ENCODE measurements around the gene S100A7A. TPM values are rescaled to one million over a fixed set of nuclear protein-coding genes. Genes with fewer than 3 reads are reported as not detected.

Gene S100A7A
- total RNA-seq, 6 experiments from 2014 or later = not detected

DNA sequence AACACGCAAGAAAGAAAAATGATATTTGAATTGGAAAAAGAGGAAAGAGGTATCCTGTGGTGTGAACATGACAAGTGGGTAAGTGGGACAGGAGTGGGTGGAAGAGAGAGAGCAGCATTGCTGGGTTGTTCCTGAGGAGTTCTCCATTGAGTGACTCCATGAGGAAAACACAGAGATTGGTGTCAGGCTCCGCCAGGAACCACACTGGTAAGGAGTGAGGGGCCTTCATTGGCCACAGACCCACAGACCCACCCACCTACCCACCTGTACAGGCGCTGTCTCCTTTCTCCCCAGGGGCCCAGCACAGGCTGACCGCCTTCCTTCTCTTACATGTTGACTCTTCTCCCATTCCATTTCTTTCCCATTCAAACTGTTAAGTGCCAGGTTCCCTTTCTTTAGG, 20.9 kb downstream of the S100A7A start:
- peaks cover 36% of the 10 kb centered on the region for H3K27me3 Mint-ChIP-seq (ENCODE audit: insufficient read depth)
- no peak overlapping the region for H3K27ac Mint-ChIP-seq
- no peaks in the 10 kb centered on the region for H3K4me1 Mint-ChIP-seq (ENCODE audit: low read depth)
- TF ChIP-seq, protein P1, sequence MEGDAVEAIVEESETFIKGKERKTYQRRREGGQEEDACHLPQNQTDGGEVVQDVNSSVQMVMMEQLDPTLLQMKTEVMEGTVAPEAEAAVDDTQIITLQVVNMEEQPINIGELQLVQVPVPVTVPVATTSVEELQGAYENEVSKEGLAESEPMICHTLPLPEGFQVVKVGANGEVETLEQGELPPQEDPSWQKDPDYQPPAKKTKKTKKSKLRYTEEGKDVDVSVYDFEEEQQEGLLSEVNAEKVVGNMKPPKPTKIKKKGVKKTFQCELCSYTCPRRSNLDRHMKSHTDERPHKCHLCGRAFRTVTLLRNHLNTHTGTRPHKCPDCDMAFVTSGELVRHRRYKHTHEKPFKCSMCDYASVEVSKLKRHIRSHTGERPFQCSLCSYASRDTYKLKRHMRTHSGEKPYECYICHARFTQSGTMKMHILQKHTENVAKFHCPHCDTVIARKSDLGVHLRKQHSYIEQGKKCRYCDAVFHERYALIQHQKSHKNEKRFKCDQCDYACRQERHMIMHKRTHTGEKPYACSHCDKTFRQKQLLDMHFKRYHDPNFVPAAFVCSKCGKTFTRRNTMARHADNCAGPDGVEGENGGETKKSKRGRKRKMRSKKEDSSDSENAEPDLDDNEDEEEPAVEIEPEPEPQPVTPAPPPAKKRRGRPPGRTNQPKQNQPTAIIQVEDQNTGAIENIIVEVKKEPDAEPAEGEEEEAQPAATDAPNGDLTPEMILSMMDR (IDR thresholded peaks at IDR 0.05) = no peak
- no peaks in the 10 kb centered on the region for H3K36me3 Mint-ChIP-seq (ENCODE audit: low read depth)
- no peak overlapping the region for H3K4me3 Mint-ChIP-seq
- H3K9me3 Mint-ChIP-seq = no peaks in the 10 kb centered on the region
- no peak for DNase-seq

DNA sequence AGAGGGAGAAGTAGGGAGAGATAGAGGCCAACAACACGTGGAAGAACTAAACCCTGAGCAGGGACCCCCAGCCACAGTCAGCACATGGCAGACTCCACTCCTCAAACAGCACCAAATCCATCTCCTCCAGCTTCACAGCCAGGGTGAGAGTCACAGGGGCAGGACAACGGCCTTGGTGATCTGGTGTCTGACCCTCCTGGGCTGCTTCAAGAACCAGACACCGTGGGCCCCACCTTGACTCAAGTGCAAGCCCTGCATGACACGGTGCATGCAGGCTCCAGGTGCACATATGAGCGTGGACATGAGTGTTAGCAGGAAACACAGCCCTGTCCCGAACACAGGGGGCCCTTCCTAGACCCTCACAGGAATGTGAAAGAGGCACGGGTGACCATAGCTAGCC, 22.3 kb downstream of the S100A7A start:
- peaks cover 28% of the 10 kb centered on the region for H3K27me3 Mint-ChIP-seq (ENCODE audit: insufficient read depth)
- H3K9me3 Mint-ChIP-seq = no peaks in the 10 kb centered on the region
- H3K27ac Mint-ChIP-seq = no peak overlapping the region
- no peak overlapping the region for H3K4me3 Mint-ChIP-seq
- no peaks in the 10 kb centered on the region for H3K36me3 Mint-ChIP-seq (ENCODE audit: low read depth)
- no peak for DNase-seq
- no peaks in the 10 kb centered on the region for H3K4me1 Mint-ChIP-seq (ENCODE audit: low read depth)
- TF ChIP-seq, protein P1 (IDR thresholded peaks at IDR 0.05) = no peak

DNA sequence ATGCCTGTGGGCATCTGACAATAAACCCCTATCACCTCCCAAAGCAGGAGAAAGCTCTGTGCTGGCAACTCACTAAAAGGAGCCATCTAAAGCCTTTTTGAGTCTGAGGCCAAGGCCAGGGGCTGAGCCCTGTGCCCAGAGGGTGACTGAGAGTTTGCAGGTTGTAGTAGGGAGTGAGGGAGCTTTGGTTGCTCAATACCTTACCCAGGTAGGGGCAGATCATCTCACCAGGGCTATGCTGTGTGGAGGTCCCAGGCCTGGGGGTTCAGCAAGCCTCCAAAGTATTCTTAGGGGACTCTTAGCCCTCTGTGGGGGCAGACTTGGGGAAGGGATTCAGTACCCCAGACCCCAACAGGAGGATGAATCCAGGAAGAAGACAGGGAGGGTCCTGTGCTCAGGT, 23.0 kb downstream of the S100A7A start:
- H3K4me1 Mint-ChIP-seq (ENCODE audit: low read depth) = no peaks in the 10 kb centered on the region
- TF ChIP-seq, protein P1 (IDR thresholded peaks at IDR 0.05) = no peak
- peaks cover 34% of the 10 kb centered on the region for H3K27me3 Mint-ChIP-seq (ENCODE audit: insufficient read depth)
- no peaks in the 10 kb centered on the region for H3K9me3 Mint-ChIP-seq
- H3K27ac Mint-ChIP-seq = no peak overlapping the region
- H3K4me3 Mint-ChIP-seq = no peak overlapping the region
- no peaks in the 10 kb centered on the region for H3K36me3 Mint-ChIP-seq (ENCODE audit: low read depth)
- no peak for DNase-seq

DNA sequence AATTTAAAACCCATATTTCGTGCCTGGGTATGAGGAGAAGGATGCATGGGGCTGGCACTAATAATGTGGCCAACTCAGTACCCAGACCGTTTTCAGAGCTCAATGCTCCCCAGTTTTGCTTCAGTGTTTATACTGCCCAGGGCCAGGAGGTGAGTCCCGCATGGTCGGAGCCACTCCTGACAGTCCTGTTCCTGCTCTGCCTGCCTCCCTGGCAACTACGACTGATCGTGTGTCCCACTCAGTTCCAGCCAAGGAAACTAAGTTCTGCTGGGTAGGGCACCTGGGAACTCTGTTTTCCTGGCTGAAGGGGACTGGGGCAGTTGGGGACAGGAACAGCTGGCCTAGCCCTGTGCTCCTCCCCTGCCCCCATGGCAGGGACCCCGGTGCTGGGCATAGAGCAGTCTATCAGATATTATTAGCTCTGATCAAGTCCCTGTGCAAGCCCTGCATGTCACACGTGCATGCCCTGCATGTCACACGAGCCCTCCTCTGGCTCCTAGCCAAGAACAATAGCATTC, 25.0 kb downstream of the S100A7A start:
- Mint-ChIP-seq H3K4me1 (ENCODE audit: low read depth) (no peaks in the 10 kb centered on the region), H3K4me3 (no peak overlapping the region), H3K36me3 (ENCODE audit: low read depth) (no peaks in the 10 kb centered on the region), H3K9me3 (no peaks in the 10 kb centered on the region), H3K27me3 (ENCODE audit: insufficient read depth) (peaks cover 34% of the 10 kb centered on the region), H3K27ac (no peak overlapping the region)
- no peak for DNase-seq
- TF ChIP-seq, protein P1 (IDR thresholded peaks at IDR 0.05) = no peak

DNA sequence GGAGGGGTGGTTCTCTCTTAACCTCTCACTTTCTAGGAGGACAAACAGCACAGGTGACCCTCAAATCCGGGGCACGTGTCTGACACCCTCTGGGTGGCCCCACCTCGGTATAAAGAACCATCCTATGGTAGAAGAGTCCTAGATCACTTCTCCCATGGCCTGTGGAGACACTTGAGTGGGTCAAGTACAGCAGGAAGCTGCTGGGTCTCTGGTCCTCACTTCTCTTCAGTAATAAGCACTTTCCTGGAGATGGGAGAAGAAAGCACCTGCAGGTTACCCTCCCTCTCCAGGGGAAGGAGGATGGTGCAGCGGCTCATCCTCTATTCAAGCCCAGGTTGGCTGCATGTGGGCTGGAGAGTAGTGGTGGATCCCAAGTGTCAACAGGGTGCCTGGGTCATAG, 27.2 kb downstream of the S100A7A start:
- Mint-ChIP-seq H3K27ac (no peak overlapping the region), H3K36me3 (ENCODE audit: low read depth) (no peaks in the 10 kb centered on the region), H3K27me3 (ENCODE audit: insufficient read depth) (peaks cover 26% of the 10 kb centered on the region)

More for the DNA sequence above, 27.2 kb downstream of the S100A7A start:
- TF ChIP-seq, protein P1 (IDR thresholded peaks at IDR 0.05) = no peak
- Mint-ChIP-seq H3K4me1 (ENCODE audit: low read depth) (peaks cover 22% of the 10 kb centered on the region), H3K4me3 (no peak overlapping the region), H3K9me3 (no peaks in the 10 kb centered on the region)
- DNase-seq = no peak
